ENCODE measurements around the gene GOLGA8N.
"Not testable (repeated sequence)": the region's sequence is repeated elsewhere in the genome, so short reads cannot be mapped to it uniquely, and the experiment has no call there.

GOLGA8N gene

DNA sequence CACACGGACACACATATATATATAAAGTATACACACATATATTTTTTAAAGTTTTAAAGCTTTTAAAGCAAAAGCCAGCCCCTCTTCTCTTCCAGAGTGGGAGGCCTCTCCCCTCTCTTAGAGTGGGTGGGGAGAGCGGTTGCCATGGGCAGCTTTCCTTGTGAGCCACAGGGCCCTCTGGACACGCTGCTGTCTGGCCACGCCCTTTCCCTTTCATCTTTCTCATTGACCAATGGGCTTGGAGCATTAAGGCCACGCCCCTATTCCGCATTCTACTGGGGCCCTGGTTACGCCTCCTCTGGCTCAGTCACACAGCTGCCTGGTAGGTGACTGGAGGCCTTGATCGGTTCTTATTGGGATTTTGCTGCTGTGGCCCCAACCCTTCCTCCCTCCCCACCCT, at the start of gene GOLGA8N:
Gene GOLGA8N, plus strand, starts transcription at position 306 of the 400 bp plus-strand sequence.
- DNase-seq, result not testable (repeated sequence)

DNA sequence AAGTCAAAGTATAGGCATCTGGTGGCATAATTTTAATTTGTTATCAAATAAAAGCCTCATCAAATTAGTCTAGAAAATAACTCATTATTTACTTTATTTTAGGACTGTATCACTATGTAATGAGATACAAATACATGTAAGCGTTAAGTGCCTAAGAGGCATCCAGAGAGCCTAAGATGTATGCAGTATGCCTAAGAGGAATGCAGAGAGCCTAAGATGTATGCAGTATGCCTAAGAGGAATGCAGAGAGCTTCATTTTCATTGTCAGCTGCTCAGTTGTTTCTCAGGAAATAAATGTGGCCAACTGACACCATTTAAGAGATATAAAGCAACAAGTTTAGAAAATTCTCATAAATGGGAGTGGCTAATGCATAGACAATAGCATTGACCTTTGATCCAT, 49.8 kb upstream of the GOLGA8N start:
- not testable (repeated sequence) for DNase-seq

DNA sequence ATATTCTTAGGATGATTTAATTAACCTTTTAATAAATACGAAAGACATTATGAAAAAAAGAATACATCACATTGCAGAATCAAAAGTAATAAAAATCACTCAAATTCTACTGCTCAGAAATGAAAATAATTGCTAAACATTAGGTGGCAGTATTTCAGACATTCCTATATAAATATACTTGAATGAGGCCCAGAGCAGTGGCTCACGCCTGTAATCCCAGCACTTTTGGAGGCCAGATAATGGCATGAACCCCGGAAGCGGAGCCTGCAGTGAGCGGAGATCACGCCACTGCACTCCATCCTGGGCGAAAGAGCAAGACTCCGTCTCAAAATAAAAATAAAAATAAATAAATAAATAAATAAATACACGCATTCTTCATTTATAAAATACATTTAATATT, 48.1 kb upstream of the GOLGA8N start:
- not testable (repeated sequence) for DNase-seq

DNA sequence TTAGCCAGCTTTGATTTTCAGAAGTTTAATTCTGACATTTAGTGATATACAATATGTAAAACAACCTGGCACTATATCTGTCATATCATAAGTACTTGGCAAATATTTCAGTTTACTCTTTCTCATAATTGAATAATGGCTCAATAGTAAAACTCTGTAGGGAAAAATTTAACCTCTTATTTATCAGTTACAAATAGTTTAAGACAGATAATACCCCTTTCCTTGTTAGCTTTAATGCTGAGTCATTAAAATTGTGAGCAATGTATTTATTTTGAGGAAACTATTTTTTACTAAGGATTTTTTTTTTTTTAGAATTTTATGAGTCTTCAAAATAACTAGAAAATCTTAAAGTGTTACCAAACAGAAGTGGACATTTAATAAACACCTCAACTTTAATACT, 38.7 kb upstream of the GOLGA8N start:
- DNase-seq, result not testable (repeated sequence)

DNA sequence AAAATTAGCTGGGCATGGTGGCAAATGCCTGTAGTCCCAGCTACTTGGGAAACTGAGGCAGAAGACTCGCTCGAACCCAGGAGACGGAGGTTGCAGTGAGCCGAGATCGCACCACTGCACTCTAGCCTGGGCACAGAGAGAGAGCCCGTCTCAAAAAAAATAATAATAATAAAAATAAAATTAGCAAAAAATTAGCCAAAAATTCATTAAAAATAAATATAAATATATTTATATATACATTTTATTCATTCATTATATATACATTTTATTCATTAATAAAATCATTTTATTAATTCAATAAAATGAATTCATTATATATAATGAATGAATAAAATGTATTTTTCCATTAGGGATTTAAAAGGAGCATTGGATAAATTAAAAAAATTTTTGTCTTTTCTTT, 31.1 kb upstream of the GOLGA8N start:
- DNase-seq, result not testable (repeated sequence)

DNA sequence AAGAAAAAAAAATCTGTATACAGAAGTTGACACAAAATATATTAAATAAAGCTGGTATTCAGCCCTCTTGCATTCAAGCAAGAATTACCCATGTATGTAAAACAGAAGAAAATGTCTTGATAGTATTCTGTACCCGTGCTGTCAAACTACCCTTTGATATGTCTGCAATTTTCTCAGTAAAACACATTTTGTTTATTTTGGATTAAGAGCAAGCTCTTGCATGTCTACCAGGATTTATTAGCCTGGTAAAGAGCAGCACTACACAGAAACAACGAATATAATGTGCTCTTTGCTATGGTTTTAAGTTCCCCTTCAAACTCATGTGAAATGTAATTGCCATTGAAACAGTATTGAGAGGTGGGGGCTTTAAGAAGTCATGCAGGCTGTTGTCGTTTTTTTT, 24.3 kb upstream of the GOLGA8N start:
- DNase-seq, result not testable (repeated sequence)

DNA sequence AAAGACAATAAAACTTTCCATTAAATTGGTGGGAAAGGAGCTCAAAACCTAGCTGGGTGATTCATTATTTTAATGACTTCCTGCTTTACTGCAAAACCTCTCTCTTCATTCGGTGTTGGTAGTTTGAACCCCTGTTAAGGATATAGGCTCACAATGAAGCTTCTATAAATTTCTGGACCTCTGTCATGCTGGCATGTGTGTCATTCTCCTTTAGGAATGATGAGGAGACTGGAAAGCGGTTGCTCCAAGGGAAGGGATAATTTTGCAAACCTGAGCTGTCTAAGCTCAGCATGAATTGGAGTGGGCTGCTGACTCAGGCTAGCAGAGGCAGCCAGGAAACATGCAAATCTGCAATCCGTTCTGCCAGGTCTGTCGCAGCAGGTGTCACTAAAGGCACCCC, 14.8 kb upstream of the GOLGA8N start:
- not testable (repeated sequence) for DNase-seq

DNA sequence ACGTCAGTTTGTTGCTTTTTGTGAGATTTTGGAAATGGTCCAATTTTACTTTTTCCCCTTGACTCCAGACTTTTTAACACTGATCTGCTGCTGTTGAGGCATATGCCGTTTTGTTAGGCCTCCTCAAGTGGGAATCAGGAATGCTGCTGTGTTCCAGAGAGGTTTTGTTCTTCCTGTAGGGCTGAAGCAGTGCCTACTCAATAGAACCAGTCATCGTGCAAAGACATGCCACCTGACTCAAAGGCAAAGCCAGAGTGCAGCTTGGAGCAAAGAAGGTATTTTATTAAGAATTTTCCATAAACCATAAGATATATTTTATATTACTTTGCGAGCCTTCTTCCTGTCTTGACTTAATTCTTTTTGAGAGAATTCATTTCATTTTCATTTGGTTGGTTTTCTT, 7.4 kb upstream of the GOLGA8N start:
- not testable (repeated sequence) for DNase-seq

DNA sequence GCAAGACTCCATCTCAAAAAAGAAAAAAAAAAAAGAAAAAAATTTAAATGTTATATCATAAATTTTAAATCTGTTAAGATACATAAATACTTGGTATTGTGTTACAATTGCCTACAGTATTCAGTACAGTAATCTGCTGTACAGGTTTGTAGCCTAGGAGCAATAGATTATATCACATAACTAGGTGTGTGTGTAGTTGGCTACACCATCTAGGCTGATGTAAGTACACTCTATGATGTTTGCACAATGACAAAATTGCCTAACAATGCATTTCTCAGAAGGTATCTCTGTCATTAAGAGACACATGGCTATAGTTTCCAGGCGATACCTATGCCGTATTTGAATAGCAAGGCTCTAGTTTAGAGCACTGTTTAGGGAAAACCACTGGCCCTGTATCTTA, 16.3 kb downstream of the GOLGA8N start:
- not testable (repeated sequence) for DNase-seq

DNA sequence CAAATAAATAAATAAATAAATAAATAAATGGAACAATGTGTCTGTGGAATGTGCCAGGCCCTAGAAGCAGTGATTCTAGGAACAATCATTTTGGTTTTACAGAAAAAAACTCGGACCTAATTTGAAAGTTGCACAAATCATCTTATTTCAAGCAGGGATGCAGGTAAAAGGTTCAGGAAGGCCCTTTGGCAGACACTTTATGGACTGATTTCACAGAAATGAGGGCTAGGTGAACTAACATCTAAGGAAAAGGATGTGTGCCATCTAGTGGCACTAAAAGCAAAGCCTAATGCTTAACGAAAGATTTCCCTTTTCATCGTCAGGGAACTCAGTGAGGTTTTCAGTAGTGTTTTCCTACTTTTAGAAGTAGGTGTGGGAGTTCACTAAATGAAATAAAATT, 17.5 kb downstream of the GOLGA8N start:
- DNase-seq, result peak in 1 of 2 donors; percentile 58

DNA sequence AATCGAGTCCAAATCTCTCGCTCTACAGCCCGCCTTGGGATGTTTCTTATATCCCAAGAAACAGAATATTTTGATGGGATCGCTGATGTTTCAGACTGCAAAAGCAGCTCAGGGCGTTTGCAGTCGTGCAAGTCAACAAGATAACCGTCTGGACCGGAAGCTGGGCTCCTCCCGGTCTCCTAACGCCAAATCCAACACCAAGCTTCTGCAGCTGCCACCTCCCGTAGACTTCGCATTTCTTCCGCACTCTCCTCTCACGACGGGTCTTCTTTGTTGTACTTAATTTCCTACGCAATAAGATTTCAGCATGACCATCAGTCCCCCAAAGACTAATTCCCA, 21.4 kb downstream of the GOLGA8N start:
- not testable (repeated sequence) for DNase-seq

DNA sequence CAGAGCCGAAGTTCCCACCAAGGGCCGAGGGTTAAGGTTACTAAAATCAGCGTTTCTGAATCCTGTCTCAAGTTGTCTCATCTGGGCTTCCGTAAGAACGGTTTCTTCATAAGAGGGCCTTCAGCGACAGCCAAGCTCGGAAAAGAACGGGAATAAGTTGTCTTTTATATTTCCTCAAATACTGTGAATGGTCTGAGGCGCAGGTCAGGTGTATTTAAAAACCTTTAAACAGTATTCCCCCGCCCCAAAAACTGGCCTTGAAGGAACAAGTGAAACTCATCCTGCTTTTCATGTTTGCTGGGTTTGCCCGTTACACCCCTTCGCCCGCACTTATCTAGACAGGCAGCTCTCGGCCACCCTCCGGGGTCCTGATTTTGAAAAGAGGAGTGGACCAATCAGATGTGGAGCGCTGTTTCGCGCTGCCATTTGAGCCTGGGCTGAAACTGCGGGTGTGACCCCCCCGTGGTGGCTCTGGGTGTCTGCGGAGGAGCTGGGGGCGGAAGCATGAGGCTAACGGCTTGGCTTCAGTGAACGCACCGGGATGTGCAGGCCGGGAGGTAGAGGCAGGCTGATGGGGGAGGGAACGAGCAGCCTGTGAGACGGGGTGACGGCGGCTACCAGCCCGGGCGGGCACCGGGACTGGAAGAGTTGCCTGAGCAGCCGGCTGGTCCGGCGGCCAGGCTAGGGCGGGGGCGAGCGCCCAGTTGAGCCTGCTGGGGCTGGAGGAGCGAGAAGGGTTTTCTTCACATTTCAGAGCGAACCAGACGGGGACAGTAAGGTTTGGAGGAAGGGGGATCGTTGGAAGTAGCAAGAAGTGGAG, 22.0 kb downstream of the GOLGA8N start, which contains the start of gene ARHGAP11A:
Gene ARHGAP11A, plus strand, starts transcription at position 454 of the 820 bp plus-strand sequence. CDS start 708 bp downstream, outside the sequence.
- DNase-seq, result peak; percentile 84 to 90

DNA sequence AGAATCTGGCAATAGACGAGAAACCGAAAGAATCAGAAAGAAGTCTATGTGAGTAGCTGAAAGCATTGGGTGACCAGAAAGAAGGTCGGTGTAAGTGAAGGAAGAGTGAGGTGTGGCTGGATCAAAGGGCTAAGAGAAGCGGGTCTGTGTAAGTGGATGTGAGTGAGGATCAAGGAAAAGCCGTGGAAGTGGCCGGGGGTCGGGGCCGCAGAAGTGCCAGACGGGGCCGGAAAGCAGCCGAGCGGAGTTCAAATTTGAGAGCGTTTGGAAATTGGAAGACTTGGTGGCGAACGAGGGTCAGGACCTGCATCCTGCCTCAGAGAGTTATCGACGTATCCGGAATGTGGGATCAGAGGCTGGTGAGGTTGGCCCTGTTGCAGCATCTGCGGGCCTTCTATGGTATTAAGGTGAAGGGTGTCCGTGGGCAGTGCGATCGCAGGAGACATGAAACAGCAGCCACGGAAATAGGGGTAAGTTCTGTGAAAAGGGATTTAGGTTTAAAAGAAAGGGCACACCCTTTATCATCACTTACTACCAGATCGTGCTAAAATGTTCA, 22.7 kb downstream of the GOLGA8N start:
- DNase-seq, result peak in 1 of 2 donors; percentile 35

DNA sequence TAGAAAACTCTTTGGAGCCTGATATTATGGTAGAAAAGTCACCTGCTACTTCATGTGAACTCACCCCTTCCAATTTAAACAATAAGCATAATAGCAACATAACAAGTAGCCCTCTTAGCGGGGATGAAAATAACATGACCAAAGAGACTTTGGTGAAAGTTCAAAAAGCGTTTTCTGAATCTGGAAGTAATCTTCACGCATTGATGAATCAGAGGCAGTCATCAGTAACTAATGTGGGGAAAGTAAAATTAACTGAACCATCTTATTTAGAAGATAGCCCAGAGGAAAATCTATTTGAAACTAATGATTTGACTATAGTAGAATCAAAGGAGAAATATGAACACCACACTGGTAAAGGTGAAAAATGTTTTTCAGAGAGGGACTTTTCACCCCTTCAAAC, 43.2 kb downstream of the GOLGA8N start:
- DNase-seq, result no peak

DNA sequence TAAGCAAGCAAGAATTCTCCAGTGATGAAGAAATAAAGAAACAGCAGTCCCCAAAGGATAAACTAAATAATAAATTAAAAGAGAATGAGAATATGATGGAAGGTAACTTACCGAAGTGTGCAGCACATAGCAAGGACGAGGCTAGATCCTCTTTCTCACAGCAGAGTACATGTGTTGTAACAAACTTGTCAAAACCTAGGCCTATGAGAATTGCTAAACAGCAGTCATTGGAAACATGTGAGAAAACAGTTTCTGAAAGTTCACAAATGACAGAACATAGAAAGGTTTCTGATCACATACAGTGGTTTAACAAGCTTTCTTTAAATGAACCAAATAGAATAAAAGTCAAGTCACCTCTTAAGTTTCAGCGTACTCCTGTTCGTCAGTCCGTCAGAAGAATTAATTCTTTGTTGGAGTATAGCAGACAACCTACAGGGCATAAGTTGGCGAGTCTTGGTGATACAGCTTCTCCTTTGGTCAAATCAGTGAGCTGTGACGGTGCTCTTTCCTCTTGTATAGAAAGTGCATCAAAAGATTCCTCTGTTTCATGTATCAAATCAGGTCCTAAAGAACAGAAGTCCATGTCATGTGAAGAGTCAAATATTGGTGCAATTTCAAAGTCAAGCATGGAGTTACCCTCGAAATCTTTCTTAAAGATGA, 43.8 kb downstream of the GOLGA8N start:
- no peak for DNase-seq

DNA sequence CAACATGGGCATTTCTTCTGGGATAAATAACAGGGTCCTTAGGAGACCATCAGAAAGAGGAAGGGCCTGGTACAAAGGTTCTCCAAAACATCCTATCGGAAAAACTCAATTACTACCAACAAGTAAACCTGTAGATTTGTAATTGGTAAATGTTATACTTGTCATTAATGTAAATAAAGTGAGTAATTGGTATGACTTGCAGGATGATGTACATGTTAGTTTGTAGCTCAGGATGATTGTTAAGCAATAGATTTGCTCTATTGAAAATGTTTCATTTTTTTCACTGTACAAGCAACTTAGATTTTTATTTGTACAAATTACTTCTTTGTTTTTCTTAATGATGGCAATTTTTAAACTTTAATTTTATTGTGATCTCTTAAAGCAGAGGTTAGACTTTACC, 44.4 kb downstream of the GOLGA8N start:
- no peak for DNase-seq

DNA sequence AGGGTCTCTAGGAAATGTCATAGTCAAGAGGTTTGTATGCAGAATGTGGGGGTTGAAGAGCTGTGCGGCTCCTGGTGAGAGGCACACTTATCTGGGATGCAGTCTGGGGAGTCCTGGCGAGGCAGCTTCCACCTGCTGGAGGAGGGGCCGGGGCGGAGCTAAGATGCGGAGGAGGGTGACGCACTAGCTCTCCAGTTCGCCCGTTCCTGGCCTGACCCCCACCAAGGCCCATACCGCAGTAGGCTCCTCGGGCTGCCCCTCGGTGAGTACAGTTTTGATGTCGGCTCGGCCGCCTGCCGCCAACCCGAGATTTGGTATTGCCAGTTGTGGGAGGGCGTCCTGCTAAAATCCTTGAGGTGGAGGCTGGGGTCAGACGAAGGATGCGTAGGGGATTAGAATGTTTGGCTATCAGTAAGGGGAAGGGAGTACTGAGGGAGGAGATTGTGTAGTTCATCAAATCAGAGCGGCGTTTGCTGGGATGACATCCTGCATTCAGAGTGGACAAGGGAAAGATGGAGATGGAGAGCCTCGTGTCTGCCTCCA, 48.3 kb downstream of the GOLGA8N start, which contains the start of gene SCG5:
Gene SCG5, plus strand, starts transcription at position 194 of the 543 bp plus-strand sequence. CDS start 1,883 bp downstream, outside the sequence.
- no peak for DNase-seq

DNA sequence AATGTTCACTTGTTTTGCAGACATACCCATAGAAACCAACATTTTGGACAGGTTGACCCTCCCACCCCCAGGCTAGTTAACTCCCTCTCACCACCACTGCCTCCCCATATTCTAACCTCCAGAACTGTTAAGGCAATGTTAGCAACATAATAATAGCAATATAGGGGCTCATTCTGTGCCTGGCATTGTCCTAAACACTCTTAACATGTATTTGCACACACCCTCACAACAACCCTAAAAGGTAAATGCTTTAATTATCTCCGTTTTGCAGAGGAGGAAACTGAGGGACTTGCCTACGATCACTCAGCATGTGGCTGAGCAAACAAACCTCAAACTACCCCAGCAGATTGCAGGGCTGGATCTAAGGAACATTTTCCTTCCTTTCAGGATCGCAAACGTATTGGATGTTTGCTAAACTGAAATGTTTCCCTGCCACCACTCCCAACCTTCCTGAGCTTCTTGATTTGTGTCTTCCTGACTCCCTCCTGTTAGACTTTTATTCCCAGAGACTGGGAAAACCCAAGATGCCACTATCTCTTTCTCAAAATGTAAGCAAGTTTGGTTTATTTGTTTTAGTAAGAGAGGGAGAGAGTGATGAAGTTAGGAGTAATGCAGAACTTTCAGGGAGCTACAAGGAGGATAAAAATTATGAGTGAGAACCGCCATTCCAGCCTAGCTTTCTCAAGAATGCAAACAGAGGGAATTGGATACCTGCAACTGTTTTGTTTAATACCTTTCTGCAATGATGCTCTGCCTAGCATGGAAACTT, 49.6 kb downstream of the GOLGA8N start:
- DNase-seq, result no peak

DNA sequence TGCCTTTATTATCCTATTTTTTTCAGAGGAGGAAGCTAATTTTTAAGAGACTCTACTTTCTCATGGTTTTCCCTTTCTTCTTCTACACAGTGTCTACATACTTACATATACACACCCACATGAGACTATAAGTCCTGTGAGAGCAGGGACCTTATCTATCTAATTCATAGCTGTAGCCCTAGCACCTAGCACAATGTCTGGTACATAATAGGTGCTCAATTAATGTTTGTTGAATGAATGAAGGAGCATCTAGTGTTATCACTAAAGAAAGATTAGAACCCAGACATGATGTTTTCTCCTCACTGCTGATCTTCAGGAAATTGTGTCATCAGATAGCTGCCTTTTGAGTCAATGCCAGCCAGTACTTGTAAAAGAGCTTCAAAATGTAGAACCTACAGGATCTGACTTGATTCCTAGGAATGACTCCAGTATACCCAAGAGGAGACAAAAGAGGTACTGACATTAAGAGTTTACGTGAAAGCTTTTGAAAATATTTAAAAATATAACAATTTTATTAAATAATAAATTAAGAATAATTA, 50.7 kb downstream of the GOLGA8N start:
- no peak for DNase-seq

DNA sequence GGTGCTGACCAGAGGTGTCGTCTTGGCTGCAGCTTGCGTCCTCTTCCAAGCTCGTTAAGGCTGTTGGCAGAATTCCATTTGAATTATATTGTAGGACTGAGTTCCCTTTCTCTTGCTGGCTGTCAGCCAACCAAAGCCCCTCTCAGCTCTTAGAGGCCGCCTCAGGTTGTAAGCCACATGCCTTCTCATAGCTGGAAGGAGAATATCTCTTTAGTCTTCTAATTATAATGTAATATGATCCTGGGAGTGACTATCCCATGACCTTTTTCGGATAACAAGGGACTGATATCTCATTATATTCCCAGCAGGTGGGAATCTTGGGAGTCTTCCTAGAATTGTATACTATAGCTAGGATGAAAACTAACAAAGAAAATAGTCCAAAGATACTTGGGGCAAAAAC, 53.0 kb downstream of the GOLGA8N start:
- DNase-seq, result no peak

DNA sequence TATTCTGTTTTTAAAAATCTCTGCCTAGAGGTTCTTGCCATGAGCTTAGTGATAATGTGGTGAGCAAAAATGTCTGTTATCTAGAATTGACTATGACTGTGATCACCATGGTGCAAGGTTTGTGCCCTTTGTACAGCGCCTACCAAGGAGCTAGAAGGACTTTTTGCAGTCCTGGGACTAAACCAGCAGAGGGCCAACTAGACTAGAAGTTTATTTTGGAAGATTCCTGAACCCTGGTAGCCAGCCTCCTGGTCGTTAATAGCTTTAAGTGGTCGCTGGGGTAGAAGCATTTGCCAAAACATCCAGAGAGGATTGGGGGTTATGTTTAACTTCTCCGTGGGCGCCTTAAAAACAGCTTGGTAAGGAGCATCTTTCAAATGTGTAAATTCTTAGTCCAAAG, 56.1 kb downstream of the GOLGA8N start:
- DNase-seq, result no peak

DNA sequence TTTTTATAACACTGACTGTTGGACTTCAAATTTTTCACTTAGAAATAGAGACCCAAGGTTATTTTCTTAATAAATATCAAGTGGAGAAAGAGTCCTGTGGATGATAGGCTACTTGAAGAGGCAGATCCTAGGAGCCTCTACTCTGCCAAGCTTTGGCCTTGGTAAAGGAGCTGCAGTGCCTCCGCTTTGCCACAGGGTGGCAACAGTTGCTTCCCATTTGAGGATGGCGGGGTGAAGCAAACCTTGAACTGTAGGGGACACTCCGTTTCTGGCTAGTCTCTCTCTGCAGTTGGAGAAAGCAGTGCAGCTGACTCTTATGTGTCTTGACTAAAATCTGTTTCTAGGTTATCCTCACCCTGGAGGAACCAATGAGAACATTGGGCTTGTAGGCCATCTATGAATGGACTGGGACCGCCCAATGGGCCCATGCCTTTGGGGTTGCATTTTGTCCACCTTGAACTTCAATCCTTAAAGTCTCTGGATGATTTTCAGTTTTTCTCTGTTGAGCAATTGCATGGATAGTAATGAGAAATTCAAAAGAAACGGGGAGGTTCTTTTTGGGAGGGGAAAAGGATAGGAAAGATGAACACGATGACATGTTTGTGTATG, 58.1 kb downstream of the GOLGA8N start:
- DNase-seq, result peak; percentile 47 to 61
